ENCODE results near the gene FOXL3. TPM values are rescaled to one million over a fixed set of nuclear protein-coding genes. Genes with fewer than 3 reads are reported as not detected.

The FOXL3 gene
- total RNA-seq, 1 donor from 2014 or later, result not detected

- no peak for DNase-seq (ENCODE audit: low spot score)
Measured at GRCh38 chr7:265998-266850, 23.7 kb upstream of the FOXL3 start.

GRCh38 chr7:266851-267840, 22.8 kb upstream of the FOXL3 start:
- DNase-seq (ENCODE audit: low spot score), result no peak

- no peak for DNase-seq (ENCODE audit: low spot score)
Measured at GRCh38 chr7:268991-269390, 21.0 kb upstream of the FOXL3 start.

- no peak for DNase-seq (ENCODE audit: low spot score)
Measured at GRCh38 chr7:269721-270120, 20.2 kb upstream of the FOXL3 start.

- DNase-seq (ENCODE audit: low spot score), result no peak
Measured at GRCh38 chr7:270351-270983, 19.5 kb upstream of the FOXL3 start.

DNA sequence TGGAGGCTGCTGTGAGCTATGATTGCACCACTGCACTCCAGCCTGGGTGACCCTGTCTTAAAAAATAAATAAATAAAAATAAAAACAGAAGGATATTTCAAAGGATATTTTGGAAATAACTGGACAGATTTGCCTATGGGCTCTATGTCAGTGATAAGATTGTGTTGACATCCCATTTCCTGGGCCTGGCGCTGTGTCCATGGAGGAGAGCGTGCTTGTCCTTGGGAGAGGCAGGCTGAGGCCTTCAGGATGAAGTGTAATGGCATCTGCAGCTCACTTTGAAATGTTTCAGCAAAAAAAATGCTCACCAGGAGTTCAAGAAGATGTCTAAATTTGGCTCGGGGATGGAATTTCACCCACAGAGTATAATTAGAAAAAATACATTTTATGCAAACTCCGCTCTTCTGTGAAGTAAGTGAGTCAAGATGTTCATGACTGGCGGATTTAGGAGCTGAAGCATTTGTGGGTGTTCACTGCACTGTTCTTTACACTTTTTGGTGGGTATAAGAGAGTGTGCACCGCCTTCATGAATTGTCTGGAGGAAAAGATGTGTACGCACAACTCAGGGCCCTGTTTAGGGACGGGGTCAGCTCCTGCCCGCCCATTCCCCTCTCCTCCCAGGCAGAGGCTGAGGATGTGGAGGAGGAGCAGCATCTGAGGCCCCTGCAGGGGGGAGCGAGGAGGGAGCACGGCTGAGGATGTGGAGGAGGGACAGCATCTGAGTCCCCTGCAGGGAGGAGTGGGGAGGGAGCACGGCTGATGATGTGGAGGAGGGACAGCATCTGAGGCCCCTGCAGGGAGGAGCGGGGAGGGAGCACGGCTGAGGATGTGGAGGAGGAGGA, 18.5 kb upstream of the FOXL3 start:
- no peak for DNase-seq (ENCODE audit: low spot score)

DNA sequence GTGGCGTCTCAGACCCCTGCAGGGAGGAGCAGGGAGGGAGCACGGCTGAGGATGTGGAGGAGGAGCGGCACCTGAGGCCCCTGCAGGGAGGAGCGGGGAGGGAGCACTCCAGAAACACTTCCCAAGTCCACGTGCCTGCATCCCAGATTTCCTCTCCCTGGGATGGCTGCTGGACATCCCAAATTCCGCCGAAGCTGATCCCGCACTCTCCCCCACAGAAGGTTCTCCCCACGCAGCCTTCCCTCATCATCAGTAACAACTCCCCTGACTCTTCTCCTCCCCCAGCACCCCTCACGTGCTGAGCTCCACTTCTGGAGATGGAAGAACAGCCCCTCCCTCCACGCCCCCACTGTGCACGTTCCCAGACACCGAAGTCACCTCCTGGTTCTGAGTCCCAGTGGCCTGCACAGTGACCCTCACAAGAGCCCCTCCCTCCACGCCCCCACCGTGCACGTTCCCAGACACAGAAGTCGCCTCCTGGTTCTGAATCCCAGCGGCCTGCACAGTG, 17.8 kb upstream of the FOXL3 start:
- DNase-seq (ENCODE audit: low spot score), result no peak

DNA sequence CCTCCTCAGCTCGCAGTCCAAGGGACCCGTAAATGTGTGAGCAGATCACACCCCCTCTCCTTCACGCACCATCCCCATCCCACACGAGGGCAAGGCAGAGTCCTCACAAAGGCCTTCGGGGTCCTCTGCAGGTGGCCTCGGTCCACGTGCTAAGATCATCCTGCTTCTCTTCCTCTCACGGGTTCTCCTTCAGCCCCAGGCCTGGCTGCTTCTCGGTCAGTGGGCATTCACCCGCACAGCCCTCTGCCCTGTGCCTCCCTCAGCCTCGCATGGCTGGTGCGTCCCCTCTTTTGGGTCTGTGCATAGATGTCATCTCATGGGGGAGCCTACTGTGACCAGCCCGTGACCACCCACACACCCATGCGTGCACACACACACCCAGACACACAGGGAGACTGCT, 17.3 kb upstream of the FOXL3 start:
- DNase-seq (ENCODE audit: low spot score), result no peak

DNA sequence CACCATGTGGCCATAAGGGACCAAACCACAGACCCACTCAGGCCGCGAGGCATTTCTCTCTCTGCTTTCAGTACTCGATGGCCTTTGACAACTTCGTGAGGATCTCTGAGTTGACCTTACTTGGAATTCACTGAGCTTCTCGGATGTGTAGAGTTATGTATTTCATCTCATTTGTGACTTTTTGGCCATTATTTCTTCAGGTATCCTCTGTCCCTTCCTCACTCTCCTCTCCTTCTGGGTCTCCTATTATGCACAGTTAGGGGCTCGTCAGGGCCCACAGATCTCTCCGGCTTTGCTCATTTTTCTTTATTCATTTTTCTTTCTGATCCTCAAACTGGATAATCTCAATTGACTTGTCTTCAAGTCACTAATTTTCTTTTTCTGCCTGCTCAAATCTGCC, 16.6 kb upstream of the FOXL3 start:
- DNase-seq (ENCODE audit: low spot score), result no peak

DNA sequence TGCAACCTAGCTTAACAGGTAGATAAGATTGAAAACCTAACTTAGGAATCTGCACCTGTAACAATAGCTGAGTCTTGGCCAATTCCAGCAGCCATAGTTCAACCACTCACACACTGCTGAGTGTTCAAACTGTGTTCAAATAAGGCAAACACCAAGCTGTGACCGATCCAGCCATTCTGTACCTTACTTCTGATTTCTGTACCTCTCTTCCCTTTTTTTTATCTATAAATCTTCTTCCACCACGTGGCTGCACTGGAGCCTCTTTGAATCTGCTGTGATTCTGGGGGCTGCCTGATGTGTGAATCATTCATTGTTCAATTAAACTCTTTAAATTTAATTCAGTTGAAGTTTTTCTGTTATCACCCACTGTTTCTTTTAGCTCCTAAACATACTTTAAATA, 15.7 kb upstream of the FOXL3 start:
- DNase-seq (ENCODE audit: low spot score), result no peak

DNA sequence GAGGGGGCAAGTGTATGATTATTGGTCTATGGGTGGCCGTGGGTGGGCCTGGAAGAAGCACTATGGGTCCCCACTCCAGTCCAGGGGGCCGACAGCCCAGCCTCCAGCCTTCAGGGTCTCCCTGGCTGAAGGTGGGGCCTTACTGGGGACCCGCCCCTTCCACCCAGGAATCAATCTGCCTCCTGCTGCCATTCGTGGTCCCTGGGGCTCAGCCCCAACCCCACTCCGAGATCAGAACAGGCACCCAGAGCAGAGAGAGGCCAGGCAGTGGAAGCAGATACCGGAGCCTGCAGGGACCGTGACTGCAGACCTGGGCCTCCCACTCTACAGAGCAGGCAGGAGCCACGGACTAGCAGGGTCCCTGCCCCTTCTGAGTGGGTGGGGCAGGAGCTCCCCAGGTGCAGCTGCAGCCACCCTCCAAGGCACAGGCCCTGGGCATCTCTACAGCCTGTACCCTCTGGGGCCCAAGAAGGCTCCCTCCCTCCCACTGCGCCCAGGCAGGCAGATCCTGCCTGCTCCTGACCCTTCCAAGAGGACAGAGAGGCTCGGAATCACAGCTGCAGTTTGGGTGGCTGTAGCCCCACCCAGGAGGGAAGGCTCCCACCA, 13.6 kb upstream of the FOXL3 start:
- DNase-seq (ENCODE audit: low spot score), result no peak

GRCh38 chr7:277228-277627, 12.7 kb upstream of the FOXL3 start:
- no peak for DNase-seq (ENCODE audit: low spot score)

GRCh38 chr7:278081-278480, 11.9 kb upstream of the FOXL3 start:
- DNase-seq (ENCODE audit: low spot score), result no peak

GRCh38 chr7:279821-280220, 10.1 kb upstream of the FOXL3 start:
- no peak for DNase-seq (ENCODE audit: low spot score)

DNA sequence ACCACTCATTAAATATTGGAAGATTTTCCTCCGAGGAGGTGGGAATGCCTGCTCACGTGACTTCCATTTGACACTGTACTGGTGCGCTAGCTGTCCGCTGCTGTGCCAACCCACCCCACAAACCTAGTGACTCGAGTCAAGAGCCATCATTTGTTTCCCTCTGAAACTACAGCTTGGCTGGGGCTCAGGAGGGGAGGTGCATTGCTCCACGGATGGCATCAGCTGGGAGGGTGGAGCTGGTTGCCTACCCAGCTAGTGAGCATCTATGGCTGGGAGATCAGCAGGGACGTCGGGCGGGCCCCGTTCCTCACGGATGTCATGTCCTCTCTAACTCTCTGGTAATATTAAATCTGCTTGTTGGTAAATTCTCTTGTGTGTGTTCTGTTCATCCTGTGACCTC, 9.5 kb upstream of the FOXL3 start:
- no peak for DNase-seq (ENCODE audit: low spot score)

GRCh38 chr7:281637-282036, 8.3 kb upstream of the FOXL3 start:
- no peak for DNase-seq (ENCODE audit: low spot score)

DNA sequence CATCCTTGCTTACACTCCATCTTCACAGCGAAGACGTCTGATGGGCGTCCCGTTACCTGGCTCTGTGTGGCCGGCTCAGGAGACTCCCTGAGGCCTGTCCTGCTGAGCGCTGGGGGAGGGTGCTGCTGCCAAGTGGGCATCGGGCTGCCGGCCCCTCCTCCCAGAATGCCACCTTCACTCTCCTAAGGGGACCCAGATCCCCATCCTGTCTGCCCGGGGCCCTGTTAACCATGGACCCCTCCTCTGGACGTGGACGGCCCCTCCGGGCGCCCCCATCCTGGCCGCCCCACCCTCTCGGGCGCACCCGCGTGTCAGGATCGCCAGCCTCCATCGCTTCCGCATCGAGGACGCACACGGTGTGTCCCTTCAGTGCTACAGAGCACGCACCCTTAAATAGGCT, 7.3 kb upstream of the FOXL3 start:
- DNase-seq (ENCODE audit: low spot score), result no peak

DNA sequence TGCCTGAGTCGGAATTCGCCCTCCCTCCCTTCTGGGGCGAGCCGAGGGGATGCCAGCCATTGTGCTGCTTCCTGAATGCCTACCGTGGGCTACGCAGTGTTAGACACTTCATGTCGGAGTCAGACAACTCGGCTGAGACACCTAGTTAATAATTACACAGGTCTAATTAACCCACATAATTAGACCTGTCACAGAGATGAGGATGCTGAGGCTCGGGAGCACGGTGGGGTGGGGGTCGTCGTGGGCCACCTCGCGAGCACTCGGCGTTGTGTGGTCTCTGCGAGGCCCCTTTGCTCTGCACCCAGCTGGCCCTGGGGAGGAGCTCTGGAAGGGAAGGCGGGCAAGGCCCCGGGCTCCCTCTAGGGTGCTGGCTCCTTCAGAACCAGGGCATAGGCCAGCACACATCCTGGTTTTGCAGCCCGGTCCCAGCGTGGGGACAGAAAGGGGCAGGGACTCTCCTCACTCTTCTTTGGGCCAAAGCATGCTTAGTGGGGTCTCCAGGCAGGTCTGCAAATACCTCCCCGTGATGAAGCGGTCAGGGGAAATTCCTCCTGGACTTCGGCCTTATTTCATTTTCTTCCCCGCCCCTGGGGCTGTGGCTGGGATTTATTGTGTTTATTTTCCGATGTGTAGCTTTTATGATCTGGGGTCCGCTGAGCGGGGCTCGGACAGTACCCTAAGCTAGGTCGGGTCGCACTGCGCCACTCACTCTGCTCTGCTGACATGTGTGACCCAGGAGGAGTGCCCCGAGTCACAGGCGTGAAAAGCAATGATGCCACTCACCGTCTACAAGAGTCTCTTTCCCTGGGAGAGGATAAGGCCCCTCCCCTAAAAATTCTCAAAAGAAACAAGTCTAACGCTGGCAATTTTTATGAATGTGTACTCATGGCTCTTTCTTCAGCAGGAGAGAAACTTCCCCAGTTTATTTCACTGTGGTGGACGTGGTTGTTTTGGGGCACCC, 4.9 kb upstream of the FOXL3 start:
- no peak for DNase-seq (ENCODE audit: low spot score)

GRCh38 chr7:285731-286130, 4.2 kb upstream of the FOXL3 start:
- no peak for DNase-seq (ENCODE audit: low spot score)

Data from mesenteric fat pad (tissue), 1 donor.